Skin epidermis (tissue), 12 donors: ENCODE data around the gene OSGEP.

ENCODE experiments used
- H3K27ac ChIP-seq, 21 experiments: fragments of 200-600 bp; sonication (generic) in 11 of 21; one replicate each; pipeline ENCODE4 v1.5.0; 2020; ENCODE audit warnings: mild to moderate bottlenecking in 3 of 21, inconsistent platforms in 2 of 21, moderate library complexity in 2 of 21
- H3K4me3 ChIP-seq, 7 experiments: fragments of 200-600 bp; sonication (generic) in 2 of 7; one replicate each; pipeline ENCODE4 v1.5.0; 2020; ENCODE audit warnings: inconsistent platforms in 2 of 7, mild to moderate bottlenecking in 2 of 7, moderate library complexity in 1 of 7

Gene OSGEP

GRCh38 chr14:20412411-20412810, 42.2 kb downstream of the OSGEP start:
- Histone ChIP-seq H3K27ac (peak overlapping the region in 20 of 21 experiments; percentile 85 to 99 (median 94)), H3K4me3 (peak overlapping the region; percentile 59 to 95 (median 79))

GRCh38 chr14:20409226-20409625, 45.4 kb downstream of the OSGEP start:
- Histone ChIP-seq H3K27ac (no peak overlapping the region), H3K4me3 (no peak overlapping the region)

GRCh38 chr14:20403521-20403920, 51.1 kb downstream of the OSGEP start:
- H3K4me3 ChIP-seq = no peak overlapping the region
- H3K27ac ChIP-seq = no peak overlapping the region

GRCh38 chr14:20400965-20401593, 53.5 kb downstream of the OSGEP start:
- Histone ChIP-seq H3K27ac (peak overlapping the region in 6 of 21 experiments; percentile 26 to 55 (median 42)), H3K4me3 (no peak overlapping the region)

GRCh38 chr14:20400589-20400964, 54.0 kb downstream of the OSGEP start:
- H3K27ac ChIP-seq = peak overlapping the region in 2 of 21 experiments; percentile 26 to 55
- no peak overlapping the region for H3K4me3 ChIP-seq

- Histone ChIP-seq H3K27ac (no peak overlapping the region), H3K4me3 (no peak overlapping the region)
Measured at GRCh38 chr14:20397511-20397910, 57.1 kb downstream of the OSGEP start.
